IMR-90 (cell line): ENCODE data around the gene CALN1. TPM values are rescaled to one million over a fixed set of nuclear protein-coding genes. Genes with fewer than 3 reads are reported as not detected.

ENCODE experiments used
- ATAC-seq: fragments of 200-7000 bp; cut with Tn5 transposase; 2 replicates; pipeline ENCODE4 v1.9.1; 2020; ENCODE audit warnings: low read depth, mild to moderate bottlenecking, moderate library complexity
- BruUV-seq: library from RNA; stranded (reverse); fragments of 400-500 nt; replicated peaks from 2 replicates; lab custom pipeline; 2021; lab: Mats Ljungman, UMichigan
- CTCF ChIA-PET: fragments of 300-600 bp; formaldehyde crosslinking; extraction: SDS; loops from one replicate; lab custom pipeline; 2021; ENCODE audit warnings: antibody characterized with exemption; lab: Yijun Ruan, JAX
- POLR2A ChIA-PET: fragments of 300-600 bp; sonication (Branson Sonifier 250); formaldehyde crosslinking; loops from one replicate; lab custom pipeline; 2022; ENCODE audit warnings: antibody characterized with exemption; ENCODE audit not compliant: unreplicated experiment; lab: Charles Lee
- DNase-seq: peaks from one replicate; pipeline ENCODE4 v3.0.0; 2013
- H2AFZ ChIP-seq: replicated peaks from 2 replicates; pipeline ENCODE3; 2013; ENCODE audit warnings: low read length, mild to moderate bottlenecking; ENCODE audit not compliant: poor library complexity
- H2AK5ac ChIP-seq: 2 replicates; pipeline ENCODE4 v1.6.1; 2013; ENCODE audit warnings: low read depth, low read length, inconsistent platforms
- H2AK9ac ChIP-seq: replicated peaks from 2 replicates; pipeline ENCODE3; 2013; ENCODE audit warnings: mild to moderate bottlenecking, low read depth, low read length, moderate library complexity; ENCODE audit not compliant: poor library complexity
- H2BK120ac ChIP-seq: 2 replicates; pipeline ENCODE4 v1.6.1; 2013; ENCODE audit warnings: low read depth, low read length, inconsistent platforms
- H2BK15ac ChIP-seq: 3 replicates; pipeline ENCODE4 v1.6.1; 2013; ENCODE audit warnings: low read depth, low read length, inconsistent platforms
- H2BK20ac ChIP-seq: 2 replicates; pipeline ENCODE4 v1.6.1; 2013; ENCODE audit warnings: low read depth, mild to moderate bottlenecking, inconsistent platforms, low read length, moderate library complexity
- H2BK5ac ChIP-seq: 2 replicates; pipeline ENCODE4 v1.6.1; 2013; ENCODE audit warnings: mild to moderate bottlenecking, low read depth, low read length, inconsistent platforms; ENCODE audit not compliant: poor library complexity, severe bottlenecking
- H3K14ac ChIP-seq: replicated peaks from 2 replicates; pipeline ENCODE4 v1.6.1; 2013; ENCODE audit warnings: low read depth, low read length, inconsistent platforms
- H3K18ac ChIP-seq: 2 replicates; pipeline ENCODE4 v1.6.1; 2013; ENCODE audit warnings: low read depth, low read length, control low read depth
- H3K23ac ChIP-seq: 2 replicates; pipeline ENCODE4 v1.6.1; 2013; ENCODE audit warnings: low read depth, low read length, inconsistent platforms
- H3K27ac ChIP-seq: 2 replicates; pipeline ENCODE4 v1.5.1; 2013; ENCODE audit warnings: mild to moderate bottlenecking, control low read depth, low read length; ENCODE audit not compliant: insufficient read depth
- H3K27me3 ChIP-seq: 2 replicates; pipeline ENCODE4 v1.6.1; 2013; ENCODE audit warnings: low read length; ENCODE audit not compliant: control insufficient read depth, insufficient read depth
- H3K36me3 ChIP-seq: 2 replicates; pipeline ENCODE4 v1.6.1; 2013; ENCODE audit warnings: low read length, mixed read lengths; ENCODE audit not compliant: control insufficient read depth, insufficient read depth
- H3K4ac ChIP-seq: 2 replicates; pipeline ENCODE4 v1.6.1; 2013; ENCODE audit warnings: low read depth, low read length, inconsistent platforms
- H3K4me1 ChIP-seq: 2 replicates; pipeline ENCODE4 v1.6.1; 2013; ENCODE audit warnings: low read length, mixed read lengths; ENCODE audit not compliant: control insufficient read depth, insufficient read depth
- H3K4me2 ChIP-seq: 2 replicates; pipeline ENCODE4 v1.6.1; 2013; ENCODE audit warnings: low read depth, mild to moderate bottlenecking, control low read depth, low read length, moderate library complexity
- H3K4me3 ChIP-seq: 2 replicates; pipeline ENCODE4 v1.5.1; 2013; ENCODE audit warnings: low read depth, mild to moderate bottlenecking, control low read depth, low read length, moderate library complexity; ENCODE audit not compliant: insufficient read depth
- H3K56ac ChIP-seq: 2 replicates; pipeline ENCODE4 v1.6.1; 2013; ENCODE audit warnings: low read length, inconsistent platforms; ENCODE audit not compliant: insufficient read depth; ENCODE audit errors: extremely low read depth
- H3K79me1 ChIP-seq, 2 experiments: 2 replicates each; pipeline ENCODE4 v1.6.1; 2013; ENCODE audit warnings: low read length in 2 of 2, inconsistent platforms in 1 of 2, low read depth in 1 of 2
- H3K9ac ChIP-seq: 2 replicates; pipeline ENCODE4 v1.6.1; 2013; ENCODE audit warnings: low read depth, low read length, control low read depth
- H3K9me1 ChIP-seq: 2 replicates; pipeline ENCODE4 v1.6.1; 2013; ENCODE audit warnings: low read length, inconsistent platforms; ENCODE audit not compliant: insufficient read depth
- H3K9me3 ChIP-seq: 2 replicates; pipeline ENCODE4 v1.6.1; 2013; ENCODE audit warnings: low read length; ENCODE audit not compliant: control insufficient read depth, insufficient read depth
- H4K20me1 ChIP-seq: 2 replicates; pipeline ENCODE4 v1.6.1; 2013; ENCODE audit warnings: low read length, inconsistent platforms; ENCODE audit not compliant: insufficient read depth
- H4K5ac ChIP-seq: 2 replicates; pipeline ENCODE4 v1.6.1; 2013; ENCODE audit warnings: mild to moderate bottlenecking, low read depth, low read length, control low read depth
- H4K8ac ChIP-seq, 2 experiments: 2 replicates each; pipeline ENCODE4 v1.6.1; 2013; ENCODE audit warnings: low read depth in 2 of 2, low read length in 2 of 2, control low read depth in 1 of 2, inconsistent platforms in 1 of 2
- H4K91ac ChIP-seq: 2 replicates; pipeline ENCODE4 v1.6.1; 2013; ENCODE audit warnings: low read depth, low read length, inconsistent platforms; ENCODE audit not compliant: insufficient read depth
- BHLHE40 ChIP-seq: fragments of 150-350 bp; IDR thresholded peaks from 2 replicates; pipeline ENCODE4 v1.6.1; 2016; ENCODE audit warnings: mild to moderate bottlenecking, low read depth, low read length
- CEBPB ChIP-seq: IDR thresholded peaks from 2 replicates; pipeline ENCODE4 v1.6.1; 2012; ENCODE audit warnings: low read depth, low read length, improper control_type of control experiment
- ELK1 ChIP-seq: fragments of 150-350 bp; IDR thresholded peaks from 2 replicates; pipeline ENCODE4 v1.6.1; 2016; ENCODE audit warnings: low read depth, mild to moderate bottlenecking, low read length, moderate library complexity, borderline replicate concordance
- MAFK ChIP-seq: IDR thresholded peaks from 2 replicates; pipeline ENCODE4 v1.6.1; 2012; ENCODE audit warnings: low read depth, low read length, improper control_type of control experiment
- MXI1 ChIP-seq: IDR thresholded peaks from 2 replicates; pipeline ENCODE4 v1.6.1; 2012; ENCODE audit warnings: low read depth, mild to moderate bottlenecking, low read length, moderate library complexity, borderline replicate concordance
- NFE2L2 ChIP-seq: fragments of 150-350 bp; IDR thresholded peaks from 2 replicates; pipeline ENCODE4 v1.6.1; 2016; ENCODE audit warnings: low read depth, mild to moderate bottlenecking, low read length
- POLR2A ChIP-seq: IDR thresholded peaks from 2 replicates; pipeline ENCODE4 v1.6.1; 2012; ENCODE audit warnings: mild to moderate bottlenecking, low read depth, low read length
- RAD21 ChIP-seq: IDR thresholded peaks from 2 replicates; pipeline ENCODE4 v1.6.1; 2012; ENCODE audit warnings: low read length, improper control_type of control experiment
- RCOR1 ChIP-seq: IDR thresholded peaks from 2 replicates; pipeline ENCODE4 v1.6.1; 2012; ENCODE audit warnings: mild to moderate bottlenecking, low read length, improper control_type of control experiment; ENCODE audit not compliant: insufficient replicate concordance
- RFX5 ChIP-seq: IDR thresholded peaks from 2 replicates; pipeline ENCODE4 v1.8.0; 2012; ENCODE audit warnings: low read depth, mild to moderate bottlenecking, low read length, moderate library complexity
- SMC3 ChIP-seq: fragments of 150-350 bp; IDR thresholded peaks from 2 replicates; pipeline ENCODE4 v1.6.1; 2016; ENCODE audit warnings: low read depth, mild to moderate bottlenecking, antibody characterized with exemption, low read length, moderate library complexity
- WGBS, 2 experiments: methylation state at CpG; one replicate each; pipeline versions ENCODE4 v1.1.5 to v1.1.7; 2013; ENCODE audit warnings: missing lambda C conversion rate in 2 of 2; ENCODE audit not compliant: insufficient read length in 1 of 2; ENCODE audit errors: extremely low coverage in 2 of 2; 5-methylcytosine and 5-hydroxymethylcytosine counted together
- dilution Hi-C: fragments of 300-500 bp; cut with HindIII; formaldehyde crosslinking; loops from one replicate; pipeline ENCODE4 v1.14.3; 2018; ENCODE audit warnings: low sequenced_read_pairs; ENCODE audit not compliant: unreplicated experiment
- in situ Hi-C: fragments of 300-500 bp; cut with MboI; formaldehyde crosslinking; loops from 3 replicates; pipeline ENCODE4 v1.14.3; 2019; ENCODE audit warnings: low sequenced_read_pairs, inconsistent platforms, mixed read lengths
- intact Hi-C: fragments of 100-400 bp; cut with micrococcal nuclease; formaldehyde crosslinking; loops from 2 replicates; pipeline ENCODE4 v1.10.0; 2022
- polyA plus RNA-seq, 3 experiments: library from polyadenylated mRNA; depleted of rRNA; stranded (reverse); fragments of >200 nt; gene quantifications; 2 replicates each; pipeline ENCODE4 v1.2.3, GENCODE V29; 2012; ENCODE audit warnings: low replicate concordance in 1 of 3
- total RNA-seq: library from RNA; depleted of rRNA; stranded (reverse); fragments of >200 nt; gene quantifications from 2 replicates; pipeline ENCODE4 v1.2.3, GENCODE V29; 2012
- TF ChIP-seq, protein P1 (sequence below): fragments of 150-350 bp; IDR thresholded peaks from 2 replicates; pipeline ENCODE4 v1.6.1; 2017; ENCODE audit warnings: mild to moderate bottlenecking, antibody characterized with exemption, low read length, low read depth

Gene CALN1
- total and polyA plus RNA-seq, 2 of the 4 experiments (the other 2 are of a cell fraction), result not detected

DNA sequence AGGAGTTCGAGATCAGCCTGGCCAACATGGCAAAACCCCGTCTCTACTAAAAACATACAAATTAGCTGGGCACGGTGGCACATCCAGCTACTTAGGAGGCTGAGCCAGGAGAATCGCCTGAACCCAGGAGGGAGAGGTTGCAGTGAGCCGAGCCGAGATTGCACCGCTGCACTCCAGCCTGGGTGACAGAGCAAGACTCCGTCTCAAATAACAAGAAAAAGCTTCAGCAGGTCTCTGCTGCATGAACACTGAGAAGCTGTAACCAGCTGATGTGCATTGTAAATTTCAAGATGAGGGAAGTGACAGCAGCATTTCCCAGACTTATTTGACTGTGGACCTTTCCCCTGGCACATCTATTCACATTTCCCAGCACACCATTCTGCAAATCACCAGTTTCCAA is 222.0 kb downstream of the CALN1 start:
- ChIA-PET POLR2A (no interaction called here), CTCF (no interaction called here)
- no TSS peak for BruUV-seq
- Histone ChIP-seq H3K36me3 (no peaks in the 10 kb centered on the region), H4K20me1 (no peaks in the 10 kb centered on the region), H2BK20ac (no peak overlapping the region), H3K79me1 (no peaks in the 10 kb centered on the region), H3K27me3 (no peaks in the 10 kb centered on the region), H2AK9ac (no peak overlapping the region), H4K91ac (no peak overlapping the region), H4K8ac (no peak overlapping the region), H3K27ac (no peak overlapping the region), H3K9me3 (peaks cover 14% of the 10 kb centered on the region), H3K4ac (no peak overlapping the region), H2BK120ac (no peak overlapping the region), H3K4me3 (no peak overlapping the region), H2AFZ (no peak overlapping the region), H3K14ac (no peak overlapping the region), H3K56ac (no peak overlapping the region), H3K9me1 (no peaks in the 10 kb centered on the region), H3K9ac (no peak overlapping the region), H4K5ac (no peak overlapping the region), H3K4me1 (no peaks in the 10 kb centered on the region), H2AK5ac (no peak overlapping the region), H2BK15ac (no peak overlapping the region), H3K4me2 (no peak overlapping the region), H3K23ac (no peak overlapping the region), H3K18ac (no peak overlapping the region), H2BK5ac (no peak overlapping the region)
- ATAC-seq (no peak), DNase-seq (no peak)
- dilution Hi-C loops (no loop called here), in situ Hi-C loops (no loop called here), intact Hi-C loops (no loop called here)
- 46% methylated on average over 5 of the region's 8 CpGs; no CpG with 5 or more reads in 1 of the 2 experiments for WGBS, 2 experiments
- TF ChIP-seq RFX5 (no peak), SMC3 (no peak), MXI1 (no peak), CEBPB (no peak), ELK1 (no peak), MAFK (no peak), BHLHE40 (no peak), RAD21 (no peak), NFE2L2 (no peak), RCOR1 (no peak), POLR2A (no peak)
- TF ChIP-seq, protein P1, sequence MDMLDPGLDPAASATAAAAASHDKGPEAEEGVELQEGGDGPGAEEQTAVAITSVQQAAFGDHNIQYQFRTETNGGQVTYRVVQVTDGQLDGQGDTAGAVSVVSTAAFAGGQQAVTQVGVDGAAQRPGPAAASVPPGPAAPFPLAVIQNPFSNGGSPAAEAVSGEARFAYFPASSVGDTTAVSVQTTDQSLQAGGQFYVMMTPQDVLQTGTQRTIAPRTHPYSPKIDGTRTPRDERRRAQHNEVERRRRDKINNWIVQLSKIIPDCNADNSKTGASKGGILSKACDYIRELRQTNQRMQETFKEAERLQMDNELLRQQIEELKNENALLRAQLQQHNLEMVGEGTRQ, result no peak
